GM21786 (cell line): ENCODE data around the gene CYP26B1.

Experiments
- ATAC-seq: cut with Tn5 transposase; IDR thresholded peaks from one replicate; pipeline ENCODE4 v1.9.1; 2021; ENCODE audit not compliant: unreplicated experiment

Gene CYP26B1

GRCh38 chr2:72131916-72132841, 15.5 kb downstream of the CYP26B1 start:
- no peak for ATAC-seq

- no peak for ATAC-seq
Measured at GRCh38 chr2:72131371-72131891, 16.2 kb downstream of the CYP26B1 start.

- ATAC-seq, result no peak
Measured at GRCh38 chr2:72130659-72131360, 16.9 kb downstream of the CYP26B1 start.

GRCh38 chr2:72129681-72130340, 17.9 kb downstream of the CYP26B1 start:
- ATAC-seq, result no peak

- ATAC-seq, result no peak
Measured at GRCh38 chr2:72128843-72129227, 18.8 kb downstream of the CYP26B1 start.

- no peak for ATAC-seq
Measured at GRCh38 chr2:72128059-72128842, 19.4 kb downstream of the CYP26B1 start.

- no peak for ATAC-seq
Measured at GRCh38 chr2:72127401-72128058, 20.1 kb downstream of the CYP26B1 start.

GRCh38 chr2:72126186-72127100, 21.2 kb downstream of the CYP26B1 start:
- no peak for ATAC-seq

GRCh38 chr2:72124376-72124775, 23.3 kb downstream of the CYP26B1 start:
- ATAC-seq, result no peak

- ATAC-seq, result no peak
Measured at GRCh38 chr2:72121153-72121552, 26.5 kb downstream of the CYP26B1 start.

GRCh38 chr2:72118951-72119350, 28.7 kb downstream of the CYP26B1 start:
- no peak for ATAC-seq

GRCh38 chr2:72118386-72118785, 29.3 kb downstream of the CYP26B1 start:
- ATAC-seq, result no peak

- ATAC-seq, result no peak
Measured at GRCh38 chr2:72117718-72118117, 29.9 kb downstream of the CYP26B1 start.

- no peak for ATAC-seq
Measured at GRCh38 chr2:72117029-72117428, 30.6 kb downstream of the CYP26B1 start.

- ATAC-seq, result no peak
Measured at GRCh38 chr2:72116081-72116533, 31.6 kb downstream of the CYP26B1 start.

GRCh38 chr2:72115110-72116080, 32.3 kb downstream of the CYP26B1 start:
- no peak for ATAC-seq

- ATAC-seq, result no peak
Measured at GRCh38 chr2:72114693-72115051, 33.0 kb downstream of the CYP26B1 start.
